IMR-90 (cell line): Measurements from ENCODE around the gene OXLD1.

Source experiments
- BHLHE40 ChIP-seq: fragments of 150-350 bp; IDR thresholded peaks from 2 replicates; pipeline ENCODE4 v1.6.1; 2016; ENCODE audit warnings: mild to moderate bottlenecking, low read depth, low read length
- CHD1 ChIP-seq: IDR thresholded peaks from 2 replicates; pipeline ENCODE4 v1.6.1; 2012; ENCODE audit warnings: low read depth, low read length, improper control_type of control experiment
- MAZ ChIP-seq: IDR thresholded peaks from 2 replicates; pipeline ENCODE4 v1.6.1; 2012; ENCODE audit warnings: low read depth, mild to moderate bottlenecking, low read length, improper control_type of control experiment, moderate library complexity, borderline replicate concordance
- NFE2L2 ChIP-seq: fragments of 150-350 bp; IDR thresholded peaks from 2 replicates; pipeline ENCODE4 v1.6.1; 2016; ENCODE audit warnings: low read depth, mild to moderate bottlenecking, low read length
- POLR2A ChIP-seq: IDR thresholded peaks from 2 replicates; pipeline ENCODE4 v1.6.1; 2012; ENCODE audit warnings: mild to moderate bottlenecking, low read depth, low read length
- RAD21 ChIP-seq: IDR thresholded peaks from 2 replicates; pipeline ENCODE4 v1.6.1; 2012; ENCODE audit warnings: low read length, improper control_type of control experiment
- RCOR1 ChIP-seq: IDR thresholded peaks from 2 replicates; pipeline ENCODE4 v1.6.1; 2012; ENCODE audit warnings: mild to moderate bottlenecking, low read length, improper control_type of control experiment; ENCODE audit not compliant: insufficient replicate concordance
- RFX5 ChIP-seq: IDR thresholded peaks from 2 replicates; pipeline ENCODE4 v1.8.0; 2012; ENCODE audit warnings: low read depth, mild to moderate bottlenecking, low read length, moderate library complexity
- TF ChIP-seq, protein P1 (sequence below): conservative IDR thresholded peaks from 2 replicates; pipeline ENCODE4 v1.5.1; 2012; ENCODE audit warnings: mild to moderate bottlenecking, low read depth, low read length, improper control_type of control experiment

- TF ChIP-seq BHLHE40 (no peak), NFE2L2 (no peak), RAD21 (no peak), POLR2A (no peak), MAZ (no peak), RCOR1 (no peak), RFX5 (no peak), CHD1 (no peak)
- TF ChIP-seq, protein P1, sequence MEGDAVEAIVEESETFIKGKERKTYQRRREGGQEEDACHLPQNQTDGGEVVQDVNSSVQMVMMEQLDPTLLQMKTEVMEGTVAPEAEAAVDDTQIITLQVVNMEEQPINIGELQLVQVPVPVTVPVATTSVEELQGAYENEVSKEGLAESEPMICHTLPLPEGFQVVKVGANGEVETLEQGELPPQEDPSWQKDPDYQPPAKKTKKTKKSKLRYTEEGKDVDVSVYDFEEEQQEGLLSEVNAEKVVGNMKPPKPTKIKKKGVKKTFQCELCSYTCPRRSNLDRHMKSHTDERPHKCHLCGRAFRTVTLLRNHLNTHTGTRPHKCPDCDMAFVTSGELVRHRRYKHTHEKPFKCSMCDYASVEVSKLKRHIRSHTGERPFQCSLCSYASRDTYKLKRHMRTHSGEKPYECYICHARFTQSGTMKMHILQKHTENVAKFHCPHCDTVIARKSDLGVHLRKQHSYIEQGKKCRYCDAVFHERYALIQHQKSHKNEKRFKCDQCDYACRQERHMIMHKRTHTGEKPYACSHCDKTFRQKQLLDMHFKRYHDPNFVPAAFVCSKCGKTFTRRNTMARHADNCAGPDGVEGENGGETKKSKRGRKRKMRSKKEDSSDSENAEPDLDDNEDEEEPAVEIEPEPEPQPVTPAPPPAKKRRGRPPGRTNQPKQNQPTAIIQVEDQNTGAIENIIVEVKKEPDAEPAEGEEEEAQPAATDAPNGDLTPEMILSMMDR, result no peak
Measured at GRCh38 chr17:81682565-81683207, 16.3 kb upstream of the OXLD1 start.
